HG02763 (cell line): Measurements from ENCODE around the gene NXPE3.

Experiments
- ATAC-seq: cut with Tn5 transposase; IDR thresholded peaks from one replicate; pipeline ENCODE4 v1.9.1; 2021; ENCODE audit warnings: mild to moderate bottlenecking, moderate library complexity; ENCODE audit not compliant: unreplicated experiment

Gene NXPE3

DNA sequence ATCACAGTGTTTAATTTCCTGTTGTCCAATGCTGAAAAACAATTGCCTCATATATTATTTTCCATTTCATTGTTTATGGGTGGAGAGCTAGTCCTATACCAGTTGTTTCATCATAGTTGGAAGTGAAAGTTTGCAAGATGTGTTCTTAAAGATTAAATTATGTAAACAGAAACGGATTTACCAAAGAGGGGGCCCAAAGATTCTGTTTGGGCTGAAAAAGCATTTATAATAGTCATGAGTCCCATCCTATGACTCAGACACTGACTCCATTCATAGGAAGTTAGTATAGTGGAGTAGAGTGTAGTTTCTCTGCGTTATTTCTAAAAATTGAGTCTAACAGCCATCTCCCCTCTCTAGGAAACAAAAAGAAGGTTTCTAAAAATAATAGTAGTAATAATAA is 94.6 kb downstream of the NXPE3 start:
- ATAC-seq: no peak

DNA sequence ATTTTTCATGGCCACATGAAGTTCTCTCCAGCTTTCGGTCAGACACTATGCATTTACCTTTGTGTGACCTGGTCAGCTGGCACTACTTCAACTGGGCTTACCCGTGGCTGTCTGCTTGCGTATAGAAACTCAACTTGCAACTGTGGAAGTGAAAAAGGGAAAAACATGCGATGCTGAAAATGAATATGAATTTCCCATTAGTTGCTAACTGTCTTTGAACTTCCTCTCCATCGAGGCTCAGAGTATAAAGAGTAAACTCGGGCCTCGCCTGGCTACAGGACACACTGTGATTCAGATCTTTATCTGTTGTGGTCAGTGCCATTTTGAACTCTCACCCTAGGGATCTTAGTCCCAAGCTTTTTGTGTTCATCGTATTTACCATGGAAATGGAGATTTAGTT is 97.1 kb downstream of the NXPE3 start:
- no peak for ATAC-seq
